COLO829 (cell line): ENCODE measurements around the gene POT1.

ENCODE experiments used
- DNase-seq: peaks from one replicate; pipeline ENCODE4 v3.0.0; 2012; ENCODE audit warnings: low spot score

POT1 gene

GRCh38 chr7:124801330-124801895, 128.2 kb downstream of the POT1 start:
- no peak for DNase-seq

- DNase-seq: no peak
Observed at GRCh38 chr7:124800386-124800785, 129.2 kb downstream of the POT1 start.

- DNase-seq: no peak
Observed at GRCh38 chr7:124799448-124799847, 130.2 kb downstream of the POT1 start.

- DNase-seq: no peak
Observed at GRCh38 chr7:124796771-124797170, 132.9 kb downstream of the POT1 start.

- no peak for DNase-seq
Observed at GRCh38 chr7:124792696-124793095, 136.9 kb downstream of the POT1 start.

- DNase-seq: no peak
Observed at GRCh38 chr7:124792002-124792401, 137.6 kb downstream of the POT1 start.

GRCh38 chr7:124791426-124791825, 138.2 kb downstream of the POT1 start:
- DNase-seq: no peak

- no peak for DNase-seq
Observed at GRCh38 chr7:124790645-124791044, 139.0 kb downstream of the POT1 start.

GRCh38 chr7:124785994-124786393, 143.6 kb downstream of the POT1 start:
- DNase-seq: no peak

GRCh38 chr7:124784879-124785818, 144.5 kb downstream of the POT1 start:
- DNase-seq: peak; percentile 64

GRCh38 chr7:124783271-124783670, 146.4 kb downstream of the POT1 start:
- DNase-seq: no peak

- no peak for DNase-seq
Observed at GRCh38 chr7:124781907-124782734, 147.5 kb downstream of the POT1 start.

- no peak for DNase-seq
Observed at GRCh38 chr7:124781418-124781817, 148.2 kb downstream of the POT1 start.

GRCh38 chr7:124780608-124781007, 149.0 kb downstream of the POT1 start:
- no peak for DNase-seq

- DNase-seq: no peak
Observed at GRCh38 chr7:124780056-124780455, 149.6 kb downstream of the POT1 start.

GRCh38 chr7:124779620-124780019, 150.0 kb downstream of the POT1 start:
- no peak for DNase-seq

- DNase-seq: no peak
Observed at GRCh38 chr7:124779194-124779593, 150.4 kb downstream of the POT1 start.

- peak; percentile 24 for DNase-seq
Observed at GRCh38 chr7:124777268-124777667, 152.4 kb downstream of the POT1 start.

GRCh38 chr7:124776153-124776552, 153.5 kb downstream of the POT1 start:
- DNase-seq: no peak

GRCh38 chr7:124775422-124775821, 154.2 kb downstream of the POT1 start:
- DNase-seq: no peak

GRCh38 chr7:124773938-124774337, 155.7 kb downstream of the POT1 start:
- no peak for DNase-seq

- DNase-seq: no peak
Observed at GRCh38 chr7:124773339-124773738, 156.3 kb downstream of the POT1 start.
